Neural crest cell (in vitro differentiated cells): Measurements from ENCODE around the gene TSPEAR. TPM values are rescaled to one million over a fixed set of nuclear protein-coding genes. Genes with fewer than 3 reads are reported as not detected.
A peak's percentile ranks its signal among the peaks of the same experiment; 100 is the strongest.

ENCODE experiments used
- DNase-seq: peaks from one replicate; pipeline ENCODE4 v3.0.0; 2021; ENCODE audit warnings: low read depth, mixed read lengths, low spot score
- H3K27ac Mint-ChIP-seq: one replicate; pipeline ENCODE4 v1.8.0; 2021; ENCODE audit warnings: mild to moderate bottlenecking, mixed read lengths; ENCODE audit not compliant: unreplicated experiment
- H3K27me3 Mint-ChIP-seq: 2 replicates; pipeline ENCODE4 v1.8.0; 2021; ENCODE audit warnings: low read depth, mild to moderate bottlenecking, mixed read lengths
- H3K36me3 Mint-ChIP-seq: 2 replicates; pipeline ENCODE4 v1.8.0; 2021; ENCODE audit warnings: low read depth, mild to moderate bottlenecking, mixed read lengths
- H3K4me1 Mint-ChIP-seq: 2 replicates; pipeline ENCODE4 v1.8.0; 2021; ENCODE audit warnings: mixed read lengths
- H3K4me3 Mint-ChIP-seq: one replicate; pipeline ENCODE4 v1.8.0; 2021; ENCODE audit warnings: mild to moderate bottlenecking, mixed read lengths
- H3K9me3 Mint-ChIP-seq: 2 replicates; pipeline ENCODE4 v1.8.0; 2021; ENCODE audit warnings: mixed read lengths
- CTCF ChIP-seq: fragments of 200-600 bp; sonication (generic); conservative IDR thresholded peaks from 2 replicates; pipeline ENCODE4 v1.5.0; 2021; ENCODE audit warnings: antibody characterized with exemption, mild to moderate bottlenecking
- total RNA-seq: library from RNA; stranded (reverse); gene quantifications from 2 replicates; pipeline ENCODE4 v1.2.1, GENCODE V29; 2021

TSPEAR gene
- total RNA-seq, 1 donor from 2014 or later: not detected

DNA sequence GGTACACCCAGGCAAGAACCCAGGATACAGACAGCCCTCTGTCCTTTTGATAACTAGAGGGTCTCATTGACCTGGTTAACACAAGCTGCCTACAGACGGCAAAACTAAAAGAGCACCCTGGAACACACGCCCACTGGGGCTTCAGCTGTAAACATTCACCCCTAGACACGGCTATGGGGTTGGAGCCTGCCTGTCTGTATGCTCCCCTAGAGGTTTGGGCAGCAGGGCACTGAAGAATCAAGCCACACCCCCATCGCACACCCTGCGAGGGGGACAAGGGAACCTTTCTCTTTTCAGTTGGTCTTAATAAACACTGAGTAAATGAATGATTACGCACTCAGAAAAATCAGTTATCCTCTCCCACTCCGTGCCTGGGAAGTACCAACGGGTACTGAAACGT lies 220.6 kb downstream of the TSPEAR start:
- no peak for TF ChIP-seq CTCF
- no peaks in the 10 kb centered on the region for H3K27me3 Mint-ChIP-seq
- no peak overlapping the region for H3K27ac Mint-ChIP-seq
- H3K36me3 Mint-ChIP-seq: peaks cover 36% of the 10 kb centered on the region
- H3K4me3 Mint-ChIP-seq: no peak overlapping the region
- H3K4me1 Mint-ChIP-seq: no peaks in the 10 kb centered on the region
- DNase-seq: no peak
- H3K9me3 Mint-ChIP-seq: peaks cover 15% of the 10 kb centered on the region

- no peak for TF ChIP-seq CTCF
- Mint-ChIP-seq H3K36me3 (peaks cover 33% of the 10 kb centered on the region), H3K9me3 (peaks cover 15% of the 10 kb centered on the region), H3K4me3 (no peak overlapping the region), H3K27ac (no peak overlapping the region), H3K4me1 (peaks cover under 1% of the 10 kb centered on the region), H3K27me3 (no peaks in the 10 kb centered on the region)
- no peak for DNase-seq
Observed at GRCh38 chr21:44490405-44490804, 221.0 kb downstream of the TSPEAR start.

DNA sequence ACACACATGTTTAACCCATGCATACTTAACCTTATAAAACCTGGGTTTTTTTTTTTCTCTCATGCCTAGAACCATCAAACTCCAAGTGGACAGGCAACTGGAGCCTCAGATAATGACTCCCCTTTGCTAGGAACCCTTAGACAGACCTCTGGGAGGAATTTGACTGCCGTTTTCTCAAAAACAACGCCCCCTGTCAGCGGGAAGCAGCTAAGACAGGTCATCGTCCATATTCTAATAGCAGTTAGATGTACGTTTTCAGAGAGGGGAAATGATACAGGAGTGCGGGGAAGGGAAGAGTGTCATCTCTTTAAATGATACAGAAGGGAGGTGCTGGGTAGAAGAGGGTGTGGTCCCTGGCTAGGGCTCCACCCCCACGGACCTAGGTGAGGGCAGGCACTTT lies 221.4 kb downstream of the TSPEAR start:
- H3K27ac Mint-ChIP-seq: no peak overlapping the region
- peaks cover 5% of the 10 kb centered on the region for H3K4me1 Mint-ChIP-seq
- DNase-seq: no peak
- peaks cover 32% of the 10 kb centered on the region for H3K36me3 Mint-ChIP-seq
- TF ChIP-seq CTCF: peak; percentile 41
- no peaks in the 10 kb centered on the region for H3K27me3 Mint-ChIP-seq
- H3K9me3 Mint-ChIP-seq: peaks cover 15% of the 10 kb centered on the region
- H3K4me3 Mint-ChIP-seq: no peak overlapping the region

GRCh38 chr21:44487831-44488230 lies 223.5 kb downstream of the TSPEAR start:
- peak; percentile 44 for DNase-seq
- peaks cover 12% of the 10 kb centered on the region for H3K9me3 Mint-ChIP-seq
- peaks cover 25% of the 10 kb centered on the region for H3K36me3 Mint-ChIP-seq
- no peaks in the 10 kb centered on the region for H3K27me3 Mint-ChIP-seq
- TF ChIP-seq CTCF: peak; percentile 67
- H3K4me3 Mint-ChIP-seq: peak overlapping the region; percentile 49
- H3K27ac Mint-ChIP-seq: no peak overlapping the region
- peaks cover 11% of the 10 kb centered on the region for H3K4me1 Mint-ChIP-seq

DNA sequence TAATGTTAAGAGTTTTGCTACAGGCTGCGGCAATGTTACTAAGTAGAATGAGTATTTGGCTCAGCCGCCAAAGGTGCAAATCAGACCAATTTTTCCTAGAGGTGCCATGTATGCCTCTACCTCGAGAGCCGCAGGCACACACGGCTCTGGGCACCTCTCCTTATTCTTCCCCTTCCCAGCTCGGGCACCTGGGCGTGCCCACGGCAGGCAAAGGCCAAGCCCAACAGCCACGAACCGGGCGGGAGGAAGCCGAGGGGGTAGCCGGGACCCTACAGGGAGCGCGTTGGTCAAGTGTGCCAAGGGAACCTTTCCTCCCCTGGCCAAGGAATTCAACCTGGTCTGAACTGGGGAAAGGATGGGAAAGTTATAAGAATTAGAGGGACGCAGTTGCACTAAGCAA lies 225.1 kb downstream of the TSPEAR start:
- no peak overlapping the region for H3K27ac Mint-ChIP-seq

More for the DNA sequence above, 225.1 kb downstream of the TSPEAR start:
- Mint-ChIP-seq H3K9me3 (peaks cover 2% of the 10 kb centered on the region), H3K4me1 (peaks cover 11% of the 10 kb centered on the region), H3K4me3 (peak overlapping the region; percentile 96), H3K36me3 (peaks cover 13% of the 10 kb centered on the region), H3K27me3 (no peaks in the 10 kb centered on the region)
- no peak for DNase-seq
- TF ChIP-seq CTCF: no peak
